ENCODE results near the gene MIPOL1.
"Not testable (repeated sequence)": the region's sequence is repeated elsewhere in the genome, so short reads cannot be mapped to it uniquely, and the experiment has no call there.

The MIPOL1 gene

GRCh38 chr14:37186865-37187264, 10.9 kb upstream of the MIPOL1 start:
- no peak for DNase-seq (ENCODE audit: low read depth in 2 of 2, low spot score in 1 of 2)

DNA sequence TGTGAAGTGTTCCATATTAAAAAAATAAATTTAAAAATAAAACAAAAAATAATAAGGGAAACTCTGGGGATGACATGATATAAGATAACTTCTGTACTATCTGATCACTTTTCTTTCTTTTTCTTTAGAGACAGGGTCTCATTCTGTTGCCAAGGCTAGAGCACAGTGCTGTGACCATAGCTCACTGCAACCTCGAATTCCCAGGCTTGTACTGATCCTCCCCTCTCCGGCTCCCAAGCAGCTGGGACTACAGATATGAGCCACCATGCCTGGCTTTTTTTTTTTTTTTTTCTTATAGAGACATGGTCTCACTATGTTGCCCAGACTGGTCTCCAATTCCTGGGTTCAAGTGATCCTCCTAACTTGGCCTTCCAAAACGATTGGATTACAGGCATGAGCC, 10.4 kb upstream of the MIPOL1 start:
- no peak for DNase-seq (ENCODE audit: low read depth in 2 of 2, low spot score in 1 of 2)

GRCh38 chr14:37187840-37188577, 9.7 kb upstream of the MIPOL1 start:
- not testable (repeated sequence) for DNase-seq (ENCODE audit: low read depth in 2 of 2, low spot score in 1 of 2)

DNA sequence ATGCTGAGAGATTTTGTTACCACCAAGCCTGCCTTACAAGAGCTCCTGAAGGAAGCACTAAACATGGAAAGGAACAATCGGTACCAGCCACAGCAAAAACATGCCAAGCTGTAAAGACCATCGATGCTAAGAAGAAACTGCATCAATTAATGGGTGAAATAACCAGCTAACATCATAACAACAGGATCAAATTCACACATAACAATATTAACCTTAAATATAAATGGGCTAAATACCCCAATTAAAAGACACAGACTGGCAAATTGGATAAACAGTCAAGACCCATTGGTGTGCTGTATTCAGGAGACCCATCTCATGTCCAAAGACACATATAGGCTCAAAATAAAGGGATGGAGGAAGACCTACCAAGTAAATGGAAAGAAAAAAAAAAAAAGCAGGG, 8.0 kb upstream of the MIPOL1 start:
- DNase-seq (ENCODE audit: low read depth in 2 of 2, low spot score in 1 of 2): not testable (repeated sequence)

DNA sequence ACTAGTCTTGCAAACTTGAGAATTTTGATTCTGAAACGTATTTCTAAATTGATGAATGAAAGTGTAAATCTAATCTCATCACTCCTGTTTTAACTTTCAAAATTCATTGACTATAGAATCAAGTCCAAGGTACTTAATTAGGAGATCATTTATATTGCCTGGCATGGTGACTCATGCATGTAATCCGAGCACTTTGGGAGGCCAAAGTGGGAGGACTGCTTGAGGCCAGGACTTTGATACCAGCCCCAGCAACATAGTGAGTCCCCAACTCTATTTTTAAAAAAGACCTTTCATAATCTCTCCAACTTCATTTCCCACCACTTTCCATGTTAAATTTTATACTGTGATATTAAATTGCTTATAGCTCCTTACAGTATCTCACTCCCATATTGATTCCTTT, 3.0 kb upstream of the MIPOL1 start:
- no peak for DNase-seq (ENCODE audit: low read depth in 2 of 2, low spot score in 1 of 2)

DNA sequence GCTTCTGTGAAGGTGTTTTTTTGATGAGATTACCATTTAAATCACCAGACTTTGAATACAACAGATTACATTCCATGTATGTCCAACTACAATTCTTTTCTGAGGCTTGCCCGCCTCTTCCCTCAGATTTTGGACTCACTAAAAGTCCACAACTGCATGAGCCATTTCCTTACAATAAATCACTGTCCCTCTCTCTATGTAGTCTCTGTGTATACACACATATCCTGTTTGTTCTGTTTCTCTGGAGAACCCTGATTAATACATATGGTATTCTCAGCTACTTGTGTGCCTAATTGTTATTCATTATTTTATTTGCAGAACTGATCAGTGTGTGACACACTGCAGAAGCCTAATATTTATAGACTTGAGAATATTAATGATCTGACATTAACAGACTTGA, 2.4 kb upstream of the MIPOL1 start:
- DNase-seq (ENCODE audit: low read depth in 2 of 2, low spot score in 1 of 2): no peak

- no peak for DNase-seq (ENCODE audit: low read depth in 2 of 2, low spot score in 1 of 2)
Measured at GRCh38 chr14:37196604-37197420, 925 bp upstream of the MIPOL1 start.

DNA sequence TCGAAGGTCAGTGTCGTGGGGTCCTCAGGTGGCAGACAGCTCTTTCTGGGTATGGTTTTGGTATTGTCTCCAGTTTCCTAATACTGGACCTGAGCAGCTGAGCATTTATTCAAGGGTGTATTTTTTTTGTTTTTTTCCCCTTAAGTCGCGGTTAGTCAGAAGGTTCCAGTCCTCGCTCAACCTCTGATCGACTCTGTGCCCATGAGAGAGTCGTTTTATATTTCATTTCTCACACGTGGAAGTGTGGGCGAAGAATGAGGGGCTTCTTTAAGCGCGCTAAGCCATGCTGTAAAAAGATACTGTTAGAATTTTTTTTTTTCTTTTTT, 499 bp downstream of the MIPOL1 start:
- DNase-seq (ENCODE audit: low read depth in 2 of 2, low spot score in 1 of 2): no peak

DNA sequence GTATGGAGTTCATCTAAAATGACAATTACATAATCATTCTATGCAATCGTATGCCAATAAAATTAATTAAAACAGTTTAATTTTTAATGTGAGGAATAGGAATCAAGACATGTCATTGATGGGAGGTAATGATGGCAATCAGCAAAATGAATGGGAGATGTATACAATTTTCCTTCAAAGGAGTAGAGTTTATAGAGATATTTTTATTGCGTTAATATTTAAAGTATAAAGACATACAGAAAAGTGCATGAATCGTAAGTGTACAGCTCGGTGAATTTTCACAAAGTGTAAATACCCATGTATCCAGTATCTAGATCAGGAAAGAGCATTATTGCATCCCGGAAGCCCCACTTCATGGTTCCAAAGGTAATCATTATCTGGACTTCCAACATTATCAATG, 1.2 kb downstream of the MIPOL1 start:
- no peak for DNase-seq (ENCODE audit: low read depth in 2 of 2, low spot score in 1 of 2)

- DNase-seq (ENCODE audit: low read depth in 2 of 2, low spot score in 1 of 2): no peak
Measured at GRCh38 chr14:37201724-37202123, 4.0 kb downstream of the MIPOL1 start.

DNA sequence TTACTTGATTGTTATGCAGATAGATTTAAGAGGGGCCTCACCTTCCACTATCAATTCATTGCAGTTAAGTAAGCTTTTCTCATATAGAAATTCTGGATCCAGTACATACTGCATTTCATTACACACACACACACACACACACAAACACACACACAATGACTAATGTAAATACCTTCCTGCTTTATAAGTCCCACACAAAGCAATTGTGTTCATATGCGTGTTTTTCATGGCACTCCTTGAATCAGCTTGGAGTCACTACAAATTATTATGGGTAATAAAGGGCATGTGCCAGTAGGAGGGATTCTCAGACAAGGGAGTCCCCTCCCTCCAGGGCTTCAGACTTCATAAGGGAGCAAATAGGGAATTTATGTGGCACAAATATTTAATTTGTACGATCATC, 4.5 kb downstream of the MIPOL1 start:
- DNase-seq (ENCODE audit: low read depth in 2 of 2, low spot score in 1 of 2): no peak

DNA sequence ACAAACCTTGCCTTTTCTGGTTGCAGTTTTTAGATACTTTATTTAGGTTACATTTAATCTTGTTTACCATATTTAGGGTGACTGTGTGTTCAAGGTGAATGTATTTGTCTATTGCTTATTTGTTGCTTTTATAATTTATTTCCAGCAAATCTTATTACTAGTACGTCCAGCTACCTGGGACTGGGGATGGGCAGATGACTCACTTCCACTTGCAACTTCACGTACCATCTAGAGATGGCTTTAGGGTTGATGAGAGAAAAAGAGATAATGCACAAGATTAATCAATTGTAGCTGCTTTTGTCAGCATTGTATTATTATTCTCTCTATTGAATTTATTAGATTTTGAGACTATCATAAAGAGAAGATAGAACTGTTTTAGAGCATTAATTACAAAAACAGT, 5.1 kb downstream of the MIPOL1 start:
- no peak for DNase-seq (ENCODE audit: low read depth in 2 of 2, low spot score in 1 of 2)

DNA sequence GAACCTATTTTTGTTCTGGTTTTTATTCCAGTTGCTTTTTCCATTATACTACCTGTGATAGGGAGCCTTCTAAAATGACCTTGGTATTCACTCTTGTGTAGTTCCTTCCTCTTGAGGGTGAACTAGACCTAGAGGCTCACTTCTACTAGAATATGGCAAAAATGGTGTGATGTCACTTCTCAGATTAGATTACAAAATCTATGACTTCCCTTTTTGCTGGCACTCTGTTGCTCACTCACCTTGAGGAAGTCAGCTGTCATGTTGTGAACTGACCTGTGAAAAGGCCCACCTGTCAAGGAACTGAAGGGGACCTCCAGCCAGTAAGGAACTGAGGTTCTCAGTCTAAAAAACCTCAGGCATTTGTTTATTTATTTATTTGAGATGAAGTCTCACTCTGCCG, 5.7 kb downstream of the MIPOL1 start:
- no peak for DNase-seq (ENCODE audit: low read depth in 2 of 2, low spot score in 1 of 2)

DNA sequence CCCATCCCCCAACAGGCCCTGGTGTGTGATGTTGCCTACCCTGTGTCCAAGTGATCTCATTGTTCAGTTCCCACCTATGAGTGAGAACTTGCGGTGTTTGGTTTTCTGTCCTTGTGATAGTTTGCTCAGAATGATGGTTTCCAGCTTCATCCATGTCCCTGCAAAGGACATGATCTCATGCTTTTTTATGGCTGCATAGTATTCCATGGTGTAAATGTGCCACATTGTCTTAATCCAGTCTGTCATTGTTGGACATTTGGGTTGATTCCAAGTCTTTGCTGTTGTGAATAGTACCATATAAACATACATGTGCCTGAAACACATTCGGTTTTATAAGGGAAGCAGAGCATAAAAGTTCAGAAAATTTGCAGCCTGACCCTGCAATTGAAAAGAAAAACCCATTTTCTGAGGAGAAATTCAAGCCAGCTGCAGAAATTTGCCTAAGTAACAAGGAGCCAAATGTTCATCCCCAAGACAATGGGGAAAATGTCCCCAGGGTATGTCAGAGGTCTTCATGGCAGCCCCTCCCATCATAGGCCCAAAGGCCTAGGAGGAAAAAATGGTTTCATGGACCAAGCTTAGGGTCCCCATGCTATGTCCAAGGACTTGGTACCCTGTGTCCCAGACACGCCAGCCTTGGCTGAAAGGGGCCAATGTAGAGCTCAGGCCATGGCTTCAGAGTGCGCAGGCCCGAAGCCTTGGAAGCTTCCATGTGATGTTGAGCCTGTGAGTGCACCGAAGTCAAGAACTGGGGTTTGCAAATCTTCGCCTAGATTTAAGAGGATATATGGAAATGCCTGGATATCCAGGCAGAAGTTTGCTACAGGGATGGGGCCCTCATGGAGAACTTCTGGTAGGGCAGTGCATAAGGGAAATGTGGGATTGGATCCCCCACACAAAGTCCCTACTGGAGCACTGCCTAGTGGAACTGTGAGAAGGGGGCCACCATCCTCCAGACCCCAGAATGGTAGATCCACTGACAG, 8.2 kb downstream of the MIPOL1 start:
- DNase-seq (ENCODE audit: low read depth in 2 of 2, low spot score in 1 of 2): not testable (repeated sequence)

DNA sequence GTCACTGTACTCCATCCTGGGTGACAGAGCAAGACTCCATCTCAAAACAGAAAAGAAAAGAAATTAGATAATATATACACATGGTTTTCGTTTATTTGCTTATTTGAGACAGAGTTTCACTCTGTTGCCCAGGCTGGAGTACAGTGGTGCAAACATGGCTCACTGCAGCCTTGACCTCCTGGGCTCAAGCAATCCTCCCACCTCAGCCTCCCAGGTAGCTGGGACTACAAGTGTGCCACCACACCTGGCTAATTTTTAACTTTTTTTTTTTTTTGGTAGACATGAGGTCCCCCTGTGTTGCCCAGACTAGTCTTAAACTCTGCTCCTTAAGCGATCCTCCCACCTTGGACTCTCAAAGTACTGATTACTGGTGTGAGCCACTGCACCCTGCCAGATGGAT, 11.9 kb downstream of the MIPOL1 start:
- not testable (repeated sequence) for DNase-seq (ENCODE audit: low read depth in 2 of 2, low spot score in 1 of 2)

- DNase-seq (ENCODE audit: low read depth in 2 of 2, low spot score in 1 of 2): no peak
Measured at GRCh38 chr14:37210448-37210847, 12.7 kb downstream of the MIPOL1 start.

DNA sequence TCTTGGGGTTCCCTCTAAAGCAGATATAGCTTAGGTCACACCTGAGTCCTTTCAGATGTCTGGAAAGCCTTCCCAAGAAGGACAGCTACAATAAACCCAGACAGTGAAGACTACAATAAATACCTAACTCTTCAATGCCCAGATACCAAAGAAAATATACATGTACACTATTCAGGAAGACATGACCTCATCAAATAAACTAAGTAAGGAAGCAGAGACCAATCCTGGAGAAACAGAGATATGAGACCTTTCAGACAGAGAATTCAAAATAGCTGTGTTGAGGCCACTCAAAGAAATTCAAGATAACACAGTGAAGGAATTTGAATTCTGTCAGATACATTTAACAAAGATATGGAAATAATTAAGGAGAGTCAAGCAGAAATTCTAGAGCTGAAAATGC, 15.3 kb downstream of the MIPOL1 start:
- DNase-seq (ENCODE audit: low read depth in 2 of 2, low spot score in 1 of 2): no peak

GRCh38 chr14:37215345-37215744, 17.6 kb downstream of the MIPOL1 start:
- no peak for DNase-seq (ENCODE audit: low read depth in 2 of 2, low spot score in 1 of 2)

DNA sequence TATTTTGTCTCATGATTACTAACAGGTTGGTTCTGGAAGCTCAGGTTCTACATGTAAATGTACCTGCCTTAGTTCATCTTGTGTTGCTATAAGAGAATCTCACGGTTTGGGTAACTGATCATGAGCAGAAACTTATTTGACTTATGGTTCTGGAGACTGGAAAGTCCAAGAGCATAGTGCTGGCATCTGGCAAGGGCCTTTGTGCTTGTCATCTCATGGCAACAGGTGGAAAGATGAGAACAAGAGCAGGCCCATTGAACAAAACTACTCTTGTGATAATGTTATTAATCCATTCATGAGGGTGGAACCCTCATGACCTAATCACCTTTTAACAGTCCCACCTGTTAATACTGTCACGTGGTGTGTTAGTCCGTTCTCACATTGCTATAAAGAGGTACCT, 23.3 kb downstream of the MIPOL1 start:
- DNase-seq (ENCODE audit: low read depth in 2 of 2, low spot score in 1 of 2): no peak

DNA sequence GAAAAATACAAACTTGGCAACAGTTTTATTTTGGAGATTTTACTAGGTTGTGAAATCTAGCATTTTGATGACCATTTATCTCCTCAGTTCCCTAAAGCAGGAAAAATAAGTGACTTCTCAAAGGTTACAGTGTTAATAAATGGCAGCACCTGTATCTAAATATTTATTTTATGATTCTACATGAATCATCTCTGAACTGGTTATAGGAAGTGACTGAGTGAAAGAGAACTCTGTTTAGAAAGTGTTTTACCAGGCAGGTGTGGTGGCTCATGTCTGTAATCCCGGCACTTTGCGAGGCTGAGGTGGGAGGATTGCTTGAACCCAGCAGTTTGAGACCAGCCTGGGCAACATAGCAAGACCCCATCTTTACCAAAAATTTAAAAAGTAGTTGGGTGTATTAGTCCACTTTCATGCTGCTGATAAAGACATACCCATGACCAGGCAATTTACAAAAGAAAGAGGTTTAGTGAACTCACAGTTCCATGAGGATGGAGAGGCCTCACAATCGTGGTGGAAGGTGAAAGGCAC, 26.3 kb downstream of the MIPOL1 start:
- DNase-seq (ENCODE audit: low read depth in 2 of 2, low spot score in 1 of 2): no peak

GRCh38 chr14:37225668-37226067, 27.9 kb downstream of the MIPOL1 start:
- not testable (repeated sequence) for DNase-seq (ENCODE audit: low read depth in 2 of 2, low spot score in 1 of 2)
